ENCODE data around the gene POU4F1. TPM values are rescaled to one million over a fixed set of nuclear protein-coding genes. Genes with fewer than 3 reads are reported as not detected.

The POU4F1 gene
- total and polyA plus RNA-seq, 7 donors = 0.04 to 2.6 (median 0.17) TPM; not detected in 1

DNA sequence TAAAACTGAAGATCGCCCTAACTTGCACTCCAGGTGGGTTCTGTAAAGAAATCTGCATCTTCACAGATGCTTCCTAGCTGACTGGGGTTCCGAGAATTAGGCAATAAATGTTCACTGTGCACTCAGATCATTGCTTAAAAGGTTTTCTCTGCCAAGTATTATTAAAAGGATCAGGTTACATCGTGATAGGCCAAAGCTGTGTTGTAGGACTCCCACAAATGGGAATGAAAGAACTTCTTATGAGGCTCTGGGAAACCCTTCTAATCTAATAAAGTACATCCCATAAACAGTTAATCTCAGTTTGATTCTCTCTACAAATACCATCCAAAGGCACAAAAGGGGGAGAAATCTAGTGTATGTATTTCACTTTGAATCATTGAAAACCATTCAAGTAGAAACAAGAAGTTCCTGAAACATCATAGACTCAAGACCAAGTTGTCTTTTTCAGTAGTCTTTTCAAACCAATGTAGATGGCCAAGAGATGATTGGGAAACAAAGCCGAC, 7.1 kb upstream of the POU4F1 start:
- no peak for ATAC-seq
- Histone ChIP-seq H3K27me3 (ENCODE audit: insufficient read depth in 3 of 3, low read length in 2 of 3) (peaks cover 10 to 67% (median 28%) of the 10 kb centered on the region in 3 donors), H3K9me3 (no peaks in the 10 kb centered on the region), H3K27ac (no peak overlapping the region), H3K36me3 (ENCODE audit: insufficient read depth in 1 of 2, low read depth in 1 of 2) (peaks cover 0 to 1% of the 10 kb centered on the region in 2 donors), H3K4me1 (peaks cover 4% of the 10 kb centered on the region), H3K4me3 (no peak overlapping the region)
- 50 to 55% (median 54%) methylated on average over 4 of the region's 4 CpGs for WGBS, 3 donors
- TF ChIP-seq CTCF (IDR thresholded peaks at IDR 0.05) = no peak
- intact Hi-C loops (cut with DNase I) = no loop called here
- DNase-seq = no peak

DNA sequence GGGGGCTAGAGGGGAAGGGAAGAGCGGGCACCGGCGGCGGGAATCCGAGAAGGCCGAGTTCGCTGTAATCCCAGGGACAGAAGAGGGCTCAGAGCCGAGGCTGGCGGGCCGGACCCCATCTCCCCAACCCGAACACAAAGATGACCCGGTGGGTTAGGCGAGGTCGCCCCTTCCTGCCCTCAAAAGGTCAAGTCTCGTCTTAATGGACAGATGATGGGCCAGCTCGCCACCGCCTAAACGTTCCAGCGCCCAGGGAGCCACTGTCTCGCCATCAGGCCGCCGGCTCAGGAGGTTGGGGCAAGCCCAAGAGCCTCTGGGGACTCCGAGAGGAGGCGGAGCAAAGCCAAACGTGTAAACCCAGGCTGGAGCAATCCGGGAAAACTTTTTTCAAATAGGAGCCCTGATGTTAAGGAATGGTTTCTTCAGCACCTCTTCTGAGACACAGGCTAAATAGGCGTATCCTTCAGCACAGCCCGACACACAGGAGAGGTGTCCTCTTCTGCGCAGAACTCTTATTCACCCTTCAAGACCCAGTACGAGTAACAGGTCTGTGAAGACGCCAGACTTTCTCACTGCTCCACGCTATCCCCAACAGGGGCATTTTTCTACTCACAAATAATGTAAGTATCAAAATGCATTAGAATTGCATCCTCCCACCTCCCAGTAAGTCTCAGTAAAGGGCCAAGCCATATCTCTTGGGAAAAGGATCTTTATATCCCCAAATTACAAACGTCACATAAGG, 6.3 kb upstream of the POU4F1 start:
- Histone ChIP-seq H3K36me3 (ENCODE audit: insufficient read depth in 1 of 2, low read depth in 1 of 2) (no peaks in the 10 kb centered on the region), H3K4me1 (peaks cover 4% of the 10 kb centered on the region), H3K9me3 (no peaks in the 10 kb centered on the region), H3K27ac (no peak overlapping the region), H3K4me3 (peak overlapping the region; percentile 61), H3K27me3 (ENCODE audit: insufficient read depth in 3 of 3, low read length in 2 of 3) (peaks cover 7 to 74% (median 33%) of the 10 kb centered on the region in 3 donors)
- peak in 1 of 2 donors; percentile 57 for DNase-seq
- intact Hi-C loops (cut with DNase I) = loop anchor here in 1 of 2 donors (10.0 kb wide), 1 partner anchor 45 kb away; the partner anchor contains the start of gene OBI1
- WGBS, 3 donors = 18 to 24% (median 19%) methylated on average over 33 of the region's 33 CpGs
- no peak for TF ChIP-seq CTCF (IDR thresholded peaks at IDR 0.05)
- peak; percentile 32 to 65 (median 55) for ATAC-seq

DNA sequence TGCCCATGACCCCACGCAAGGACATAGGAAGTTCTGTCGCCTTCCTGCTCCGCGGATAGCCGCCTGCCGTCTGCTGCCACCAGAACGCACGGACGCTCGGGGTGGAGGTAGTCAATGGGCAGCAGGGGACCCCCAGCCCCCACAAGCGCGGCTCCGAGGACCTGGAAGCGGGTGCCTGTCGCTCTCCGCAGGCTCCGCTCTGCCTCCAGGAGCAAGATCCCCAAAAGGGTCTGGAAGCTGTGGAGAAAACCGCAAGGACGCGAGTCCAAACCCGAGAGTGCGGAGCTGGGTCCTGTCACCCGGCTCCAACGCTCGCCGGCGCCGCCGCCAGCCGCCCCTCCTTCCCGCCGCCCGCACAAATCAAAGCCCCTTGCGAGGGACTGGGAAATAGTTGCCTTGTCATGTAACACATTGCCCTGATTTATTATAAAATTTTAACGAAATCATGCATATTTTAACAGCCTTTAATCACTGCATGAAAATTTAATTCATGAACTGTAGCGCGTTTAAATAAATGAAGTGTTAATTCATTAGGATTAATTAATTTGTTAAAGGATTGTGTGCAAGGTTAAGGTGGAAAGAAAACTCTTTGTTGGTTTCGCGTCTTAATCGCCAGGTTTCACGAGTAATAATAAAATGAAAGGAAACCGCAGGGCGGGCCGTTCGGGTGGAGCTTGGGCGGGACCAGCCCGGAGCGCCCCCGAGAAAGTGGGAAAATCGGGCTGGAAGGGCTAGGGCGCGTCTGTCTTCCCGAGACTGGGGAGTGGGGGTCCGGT, 5.5 kb upstream of the POU4F1 start:
- no peaks in the 10 kb centered on the region for H3K36me3 ChIP-seq (ENCODE audit: insufficient read depth in 1 of 2, low read depth in 1 of 2)
- intact Hi-C loops (cut with DNase I) = loop anchor here in 1 of 2 donors (10.0 kb wide), 1 partner anchor 46 kb away; the partner anchor contains the start of gene OBI1
- TF ChIP-seq CTCF (IDR thresholded peaks at IDR 0.05) = no peak
- H3K9me3 ChIP-seq = no peaks in the 10 kb centered on the region
- DNase-seq = no peak
- ATAC-seq = peak; percentile 10 to 67 (median 39)
- 1 to 2% (median 1%) methylated on average over 54 of the region's 54 CpGs for WGBS, 3 donors
- H3K27me3 ChIP-seq (ENCODE audit: insufficient read depth in 3 of 3, low read length in 2 of 3) = peaks cover 3 to 79% (median 33%) of the 10 kb centered on the region in 3 donors
- peaks cover 7% of the 10 kb centered on the region for H3K4me1 ChIP-seq
- H3K4me3 ChIP-seq = peak overlapping the region; percentile 61
- no peak overlapping the region for H3K27ac ChIP-seq

GRCh38 chr13:78608252-78608687, 4.9 kb upstream of the POU4F1 start:
- H3K36me3 ChIP-seq (ENCODE audit: insufficient read depth in 1 of 2, low read depth in 1 of 2) = no peaks in the 10 kb centered on the region
- TF ChIP-seq CTCF (IDR thresholded peaks at IDR 0.05) = no peak
- H3K4me3 ChIP-seq = peak overlapping the region; percentile 61
- DNase-seq (no peak), ATAC-seq (no peak)
- H3K27ac ChIP-seq = no peak overlapping the region
- intact Hi-C loops (cut with DNase I) = loop anchor here in 1 of 2 donors (10.0 kb wide), 1 partner anchor 47 kb away; the partner anchor contains the start of gene OBI1
- H3K27me3 ChIP-seq (ENCODE audit: insufficient read depth in 3 of 3, low read length in 2 of 3) = peaks cover 3 to 84% (median 39%) of the 10 kb centered on the region in 3 donors
- peaks cover 7% of the 10 kb centered on the region for H3K4me1 ChIP-seq
- no peaks in the 10 kb centered on the region for H3K9me3 ChIP-seq
- WGBS, 3 donors = 41 to 46% (median 43%) methylated on average over 15 of the region's 15 CpGs

All from psoas muscle (tissue), 8 donors.